ENCODE data around the gene P4HB. TPM values are rescaled to one million over a fixed set of nuclear protein-coding genes. Genes with fewer than 3 reads are reported as not detected.

P4HB gene
- total RNA-seq, 1 donor from 2014 or later, result 203 TPM

GRCh38 chr17:81844887-81845286 lies 15.4 kb downstream of the P4HB start:
- H3K4me3 ChIP-seq, result no peak overlapping the region
- H3K9me3 ChIP-seq (ENCODE audit: low read depth), result no peaks in the 10 kb centered on the region
- H3K4me1 Mint-ChIP-seq, result no peaks in the 10 kb centered on the region
- H3K27me3 ChIP-seq, result no peaks in the 10 kb centered on the region
- H2AFZ ChIP-seq (replicated peaks), result no peak overlapping the region
- no peaks in the 10 kb centered on the region for H3K79me2 ChIP-seq (ENCODE audit: low read depth)
- H3K4me1 ChIP-seq, result no peaks in the 10 kb centered on the region
- H3K27me3 Mint-ChIP-seq (ENCODE audit: insufficient read depth, low read depth), result peaks cover 8% of the 10 kb centered on the region
- no peak for TF ChIP-seq EZH2phosphoT487 (IDR thresholded peaks at IDR 0.05)
- TF ChIP-seq EZH2 (IDR thresholded peaks at IDR 0.05), result no peak
- TF ChIP-seq CTCF (IDR thresholded peaks at IDR 0.05), result no peak
- no peaks in the 10 kb centered on the region for H3K36me3 ChIP-seq
- no peak overlapping the region for H3K27ac ChIP-seq
- peaks cover 5% of the 10 kb centered on the region for H3F3A ChIP-seq (ENCODE audit: low read depth)
- peaks cover 8% of the 10 kb centered on the region for H3K36me3 Mint-ChIP-seq
- no peak for DNase-seq (ENCODE audit: low spot score)
- no peak overlapping the region for H3K4me2 ChIP-seq
- no peak overlapping the region for H3K27ac Mint-ChIP-seq
- H3K9me3 Mint-ChIP-seq, result no peaks in the 10 kb centered on the region
- no peak overlapping the region for H3K9ac ChIP-seq
- H3K4me3 Mint-ChIP-seq, result no peak overlapping the region
- no peaks in the 10 kb centered on the region for H4K20me1 ChIP-seq (ENCODE audit: low read depth)

DNA sequence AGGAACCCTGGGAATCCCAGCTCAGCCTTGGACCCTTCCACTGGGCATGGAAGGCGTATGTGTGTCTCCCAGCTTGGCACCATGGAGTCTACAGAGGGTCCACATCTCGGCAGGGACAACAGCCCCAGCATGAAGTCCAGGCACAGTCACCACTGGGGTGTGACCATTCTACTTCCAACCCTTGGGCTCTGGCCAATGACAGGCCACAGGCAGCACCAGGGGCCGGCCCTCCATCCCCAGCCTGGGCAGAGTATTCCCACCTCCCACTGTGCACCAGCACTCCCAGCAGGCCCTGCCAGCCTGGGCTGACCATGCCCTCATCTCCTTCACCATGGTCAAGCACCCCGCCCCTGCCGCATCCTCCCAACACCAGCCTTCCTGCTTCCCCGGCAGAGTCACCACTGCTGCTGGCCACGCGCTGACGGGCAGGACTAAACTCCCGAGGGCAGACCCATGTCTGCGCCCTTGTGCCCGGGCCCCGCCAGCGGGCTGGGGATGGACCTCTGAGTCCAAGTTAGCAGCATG lies 15.9 kb downstream of the P4HB start:
- Mint-ChIP-seq H3K4me1 (no peaks in the 10 kb centered on the region), H3K27ac (no peak overlapping the region), H3K4me3 (no peak overlapping the region), H3K36me3 (peaks cover 8% of the 10 kb centered on the region), H3K9me3 (no peaks in the 10 kb centered on the region), H3K27me3 (ENCODE audit: insufficient read depth, low read depth) (peaks cover 8% of the 10 kb centered on the region)
- Histone ChIP-seq H3K36me3 (no peaks in the 10 kb centered on the region), H3K4me1 (no peaks in the 10 kb centered on the region), H3K27me3 (no peaks in the 10 kb centered on the region), H3F3A (ENCODE audit: low read depth) (peaks cover 5% of the 10 kb centered on the region), H3K9me3 (ENCODE audit: low read depth) (no peaks in the 10 kb centered on the region), H3K27ac (no peak overlapping the region), H3K4me2 (no peak overlapping the region), H4K20me1 (ENCODE audit: low read depth) (no peaks in the 10 kb centered on the region), H3K9ac (no peak overlapping the region), H2AFZ (replicated peaks) (no peak overlapping the region), H3K79me2 (ENCODE audit: low read depth) (no peaks in the 10 kb centered on the region), H3K4me3 (no peak overlapping the region)
- no peak for DNase-seq (ENCODE audit: low spot score)
- TF ChIP-seq EZH2phosphoT487 (IDR thresholded peaks at IDR 0.05) (no peak), EZH2 (IDR thresholded peaks at IDR 0.05) (no peak), CTCF (IDR thresholded peaks at IDR 0.05) (no peak)

- no peaks in the 10 kb centered on the region for H3K4me1 Mint-ChIP-seq
- no peaks in the 10 kb centered on the region for H3K9me3 Mint-ChIP-seq
- peaks cover 5% of the 10 kb centered on the region for H3F3A ChIP-seq (ENCODE audit: low read depth)
- no peaks in the 10 kb centered on the region for H4K20me1 ChIP-seq (ENCODE audit: low read depth)
- no peaks in the 10 kb centered on the region for H3K36me3 ChIP-seq
- DNase-seq (ENCODE audit: low spot score), result no peak
- H3K27ac ChIP-seq, result no peak overlapping the region
- H3K4me3 ChIP-seq, result no peak overlapping the region
- H3K27ac Mint-ChIP-seq, result no peak overlapping the region
- H3K36me3 Mint-ChIP-seq, result peaks cover 8% of the 10 kb centered on the region
- H3K9me3 ChIP-seq (ENCODE audit: low read depth), result no peaks in the 10 kb centered on the region
- H3K4me3 Mint-ChIP-seq, result no peak overlapping the region
- H3K4me1 ChIP-seq, result no peaks in the 10 kb centered on the region
- no peak overlapping the region for H2AFZ ChIP-seq (replicated peaks)
- no peak for TF ChIP-seq EZH2phosphoT487 (IDR thresholded peaks at IDR 0.05)
- no peak for TF ChIP-seq EZH2 (IDR thresholded peaks at IDR 0.05)
- H3K27me3 Mint-ChIP-seq (ENCODE audit: insufficient read depth, low read depth), result peaks cover 8% of the 10 kb centered on the region
- no peaks in the 10 kb centered on the region for H3K27me3 ChIP-seq
- no peak overlapping the region for H3K9ac ChIP-seq
- H3K79me2 ChIP-seq (ENCODE audit: low read depth), result no peaks in the 10 kb centered on the region
- H3K4me2 ChIP-seq, result no peak overlapping the region
Observed at GRCh38 chr17:81843713-81844326, 16.5 kb downstream of the P4HB start.

Data from neural progenitor cell (in vitro differentiated cells).